DND-41 (cell line): ENCODE measurements around the gene CDK19.
"Not testable (repeated sequence)": the region's sequence is repeated elsewhere in the genome, so short reads cannot be mapped to it uniquely, and the experiment has no call there.

Source experiments
- ATAC-seq: fragments of 200-7000 bp; cut with Tn5 transposase; 3 replicates; pipeline ENCODE4 v1.9.1; 2021; ENCODE audit warnings: low read depth; ENCODE audit not compliant: insufficient read depth
- DNase-seq: peaks from one replicate; pipeline ENCODE4 v3.0.0-alpha.2; 2020
- H2AFZ ChIP-seq: 2 replicates; pipeline ENCODE4 v1.6.0; 2012; ENCODE audit warnings: low read depth, low read length
- H3K27ac ChIP-seq: 2 replicates; pipeline ENCODE4 v1.5.1; 2012; ENCODE audit warnings: low read length, inconsistent platforms
- H3K27me3 ChIP-seq: fragments of 200-600 bp; sonication (generic); 2 replicates; pipeline ENCODE4 v1.6.0; 2012; ENCODE audit warnings: low read length, mild to moderate bottlenecking, inconsistent platforms; ENCODE audit not compliant: insufficient read depth, poor library complexity
- H3K36me3 ChIP-seq: 2 replicates; pipeline ENCODE4 v1.5.1; 2012; ENCODE audit warnings: low read length, inconsistent platforms; ENCODE audit not compliant: insufficient read depth
- H3K4me1 ChIP-seq: 2 replicates; pipeline ENCODE4 v1.5.1; 2012; ENCODE audit warnings: mild to moderate bottlenecking, low read length; ENCODE audit not compliant: insufficient read depth
- H3K4me2 ChIP-seq: 2 replicates; pipeline ENCODE4 v1.6.0; 2012; ENCODE audit warnings: mild to moderate bottlenecking, moderate library complexity, low read length, inconsistent platforms; ENCODE audit not compliant: insufficient read depth
- H3K4me3 ChIP-seq, 2 experiments: fragments of 200-600 bp in 1 of 2; shearing (Covaris generic) in 1 of 2; 2 replicates each; pipeline ENCODE4 v1.5.1; 2012 to 2016; ENCODE audit warnings: inconsistent platforms in 2 of 2, low read length in 2 of 2, mild to moderate bottlenecking in 2 of 2, low read depth in 1 of 2, moderate library complexity in 1 of 2
- H3K79me2 ChIP-seq: 2 replicates; pipeline ENCODE4 v1.6.0; 2012; ENCODE audit warnings: low read length, inconsistent platforms; ENCODE audit not compliant: insufficient read depth
- H3K9ac ChIP-seq: 2 replicates; pipeline ENCODE4 v1.6.0; 2012; ENCODE audit warnings: low read depth, mild to moderate bottlenecking, inconsistent platforms, low read length, moderate library complexity
- H3K9me3 ChIP-seq: 2 replicates; pipeline ENCODE4 v1.5.1; 2012; ENCODE audit warnings: low read length, moderate library complexity, mild to moderate bottlenecking, inconsistent platforms; ENCODE audit not compliant: insufficient read depth, severe bottlenecking
- H4K20me1 ChIP-seq: 2 replicates; pipeline ENCODE4 v1.6.0; 2012; ENCODE audit warnings: low read length; ENCODE audit not compliant: insufficient read depth
- CTCF ChIP-seq: IDR thresholded peaks from 2 replicates; pipeline ENCODE4 v1.5.1; 2012; ENCODE audit warnings: borderline replicate concordance, low read length, moderate library complexity, mild to moderate bottlenecking; ENCODE audit not compliant: poor library complexity, severe bottlenecking; ENCODE audit errors: extremely low read depth
- EZH2 ChIP-seq: IDR thresholded peaks from 3 replicates; pipeline ENCODE4 v1.6.1; 2012; ENCODE audit warnings: borderline replicate concordance, low read depth, mild to moderate bottlenecking, moderate library complexity, low read length, inconsistent platforms; ENCODE audit not compliant: severe bottlenecking

Gene CDK19

GRCh38 chr6:110757926-110758325, 57.3 kb downstream of the CDK19 start:
- peaks cover 9% of the 10 kb centered on the region; the same call in 1 of the 2 replicates for H3K79me2 ChIP-seq
- ATAC-seq: no peak; the same call in 2 of the 3 replicates

GRCh38 chr6:110756817-110757216, 58.5 kb downstream of the CDK19 start:
- Histone ChIP-seq H3K79me2 (peaks cover 9% of the 10 kb centered on the region; the same call in 1 of the 2 replicates), H3K9me3 (no peaks in the 10 kb centered on the region), H3K4me2 (no peak overlapping the region), H4K20me1 (no peaks in the 10 kb centered on the region), H3K27me3 (no peaks in the 10 kb centered on the region), H3K9ac (no peak overlapping the region), H3K4me3 (no peak overlapping the region), H3K4me1 (no peaks in the 10 kb centered on the region), H3K27ac (no peak overlapping the region), H2AFZ (no peak overlapping the region), H3K36me3 (no peaks in the 10 kb centered on the region)
- TF ChIP-seq CTCF: no peak
- no peak for TF ChIP-seq EZH2
- DNase-seq: no peak
- no peak; the same call in 2 of the 3 replicates for ATAC-seq

More at GRCh38 chr6:110757926-110758325, 57.3 kb downstream of the CDK19 start:
- TF ChIP-seq EZH2: no peak
- no peak for TF ChIP-seq CTCF
- Histone ChIP-seq H3K4me1 (no peaks in the 10 kb centered on the region), H3K4me2 (no peak overlapping the region), H3K4me3 (no peak overlapping the region), H2AFZ (no peak overlapping the region), H4K20me1 (no peaks in the 10 kb centered on the region), H3K27me3 (no peaks in the 10 kb centered on the region), H3K9me3 (no peaks in the 10 kb centered on the region), H3K27ac (no peak overlapping the region), H3K9ac (no peak overlapping the region), H3K36me3 (no peaks in the 10 kb centered on the region)
- no peak for DNase-seq

- no peaks in the 10 kb centered on the region for H3K27me3 ChIP-seq
- no peak overlapping the region for H3K27ac ChIP-seq
- H2AFZ ChIP-seq: no peak overlapping the region
- 0 out of 2 replicates have a peak, but pooled peaks cover 7% of the 10 kb centered on the region for H3K4me1 ChIP-seq
- peaks cover 13% of the 10 kb centered on the region; the same call in 1 of the 2 replicates for H3K79me2 ChIP-seq
- no peak overlapping the region for H3K4me2 ChIP-seq
- H3K36me3 ChIP-seq: no peaks in the 10 kb centered on the region
- no peaks in the 10 kb centered on the region for H4K20me1 ChIP-seq
- DNase-seq: no peak
- no peaks in the 10 kb centered on the region for H3K9me3 ChIP-seq
- ATAC-seq: no peak
- TF ChIP-seq CTCF: no peak
- no peak for TF ChIP-seq EZH2
- no peak overlapping the region for H3K9ac ChIP-seq
- H3K4me3 ChIP-seq: no peak overlapping the region
These were observed 59.8 kb downstream of the CDK19 start for GRCh38 chr6:110755411-110755834.

GRCh38 chr6:110753936-110754668, 61.2 kb downstream of the CDK19 start:
- peaks cover 13% of the 10 kb centered on the region; the same call in 1 of the 2 replicates for H3K79me2 ChIP-seq
- not testable (repeated sequence) for DNase-seq, ATAC-seq, H2AFZ ChIP-seq, H3K36me3 ChIP-seq, H3K4me3 ChIP-seq, H4K20me1 ChIP-seq, H3K27me3 ChIP-seq, H3K27ac ChIP-seq, H3K9me3 ChIP-seq, H3K4me2 ChIP-seq, H3K9ac ChIP-seq, H3K4me1 ChIP-seq
